K562 (cell line): ENCODE results near the gene SYMPK. TPM values are rescaled to one million over a fixed set of nuclear protein-coding genes. Genes with fewer than 3 reads are reported as not detected.

ENCODE experiments used
- ASH1L ChIP-seq: fragments of 450-650 bp; IDR thresholded peaks from 2 replicates; pipeline ENCODE4 v1.6.1; 2018; ENCODE audit warnings: borderline replicate concordance, mild to moderate bottlenecking, low read depth; ENCODE audit not compliant: partially characterized antibody
- DNMT1 ChIP-seq: fragments of 450-650 bp; IDR thresholded peaks from 2 replicates; pipeline ENCODE4 v1.6.1; 2016; ENCODE audit warnings: antibody characterized with exemption, mild to moderate bottlenecking
- GTF2A2 ChIP-seq: IDR thresholded peaks from 2 replicates; pipeline ENCODE4 v1.6.1; 2016; ENCODE audit warnings: mild to moderate bottlenecking, missing genetic modification characterization, missing compliant biosample characterization
- PHF20 ChIP-seq: fragments of 450-650 bp; IDR thresholded peaks from 2 replicates; pipeline ENCODE4 v1.6.1; 2018; ENCODE audit not compliant: partially characterized antibody
- SAP30 ChIP-seq: fragments of 200-600 bp; sonication (generic); IDR thresholded peaks from 2 replicates; pipeline ENCODE4 v1.6.1; 2012; ENCODE audit warnings: borderline replicate concordance, low read depth, mild to moderate bottlenecking, moderate library complexity, low read length, control low read depth, inconsistent platforms; ENCODE audit not compliant: insufficient read depth, poor library complexity, severe bottlenecking
- SIRT6 ChIP-seq: IDR thresholded peaks from one replicate; pipeline ENCODE4 v1.6.1; 2012; ENCODE audit warnings: low read depth, mild to moderate bottlenecking, control low read depth, inconsistent platforms, low read length, moderate library complexity
- SMC3 ChIP-seq: conservative IDR thresholded peaks from 2 replicates; pipeline ENCODE4 v1.6.1; 2011; ENCODE audit warnings: low read depth, low read length, improper control_type of control experiment; ENCODE audit not compliant: insufficient read depth
- STAG1 ChIP-seq: sonication (generic); formaldehyde crosslinking; IDR thresholded peaks from 2 replicates; pipeline ENCODE4 v1.5.0; 2020; ENCODE audit warnings: missing genetic modification reagents, borderline replicate concordance
- TCF3 ChIP-seq: sonication (generic); formaldehyde crosslinking; IDR thresholded peaks from 2 replicates; pipeline ENCODE4 v1.4.0; 2020; ENCODE audit warnings: mild to moderate bottlenecking, missing genetic modification reagents
- TEAD1 ChIP-seq, 2 experiments: fragments of 450-650 bp in 1 of 2; sonication (generic) in 1 of 2; formaldehyde crosslinking; IDR thresholded peaks; 2 replicates each; pipeline versions ENCODE4 v1.4.0 to v1.8.0; 2020 to 2022; ENCODE audit warnings: mild to moderate bottlenecking in 2 of 2, missing genetic modification reagents in 1 of 2
- TFAM ChIP-seq: fragments of 250-450 bp; sonication (Bioruptor Pico); conservative IDR thresholded peaks from 2 replicates; pipeline ENCODE4 v1.5.0; 2021; ENCODE audit warnings: mild to moderate bottlenecking, moderate library complexity
- ZNF232 ChIP-seq: sonication (generic); formaldehyde crosslinking; IDR thresholded peaks from 2 replicates; pipeline ENCODE4 v1.8.0; 2022; ENCODE audit warnings: mild to moderate bottlenecking, missing genetic modification reagents
- ZNF780A ChIP-seq: fragments of 250-450 bp; sonication (Bioruptor Pico); IDR thresholded peaks from 2 replicates; pipeline ENCODE4 v1.5.0; 2021; ENCODE audit warnings: mild to moderate bottlenecking
- polyA plus RNA-seq, 8 experiments: library from polyadenylated mRNA; depleted of rRNA in 4 of 8; stranded (reverse) in 5 of 8; unstranded in 3 of 8; fragments of >200 nt; fragmentation: Nextera tagmentation in 2 of 8; fragmentation: Illumina TruSeq in 1 of 8; extraction: Ambion mirVana in 2 of 8; extraction: Trizol in 1 of 8; gene quantifications; 2 replicates each; pipeline versions ENCODE4 v1.2.1 to v1.2.3, GENCODE V29; 2011 to 2014; ENCODE audit warnings: inconsistent platforms in 1 of 8, missing spikeins in 1 of 8
- total RNA-seq, 7 experiments: library from RNA; depleted of rRNA in 6 of 7; stranded (reverse); fragments of >200 nt in 6 of 7; fragmentation: Illumina TruSeq in 2 of 7; extraction: Trizol in 2 of 7; gene quantifications; 2 replicates each; pipeline versions ENCODE4 v1.2.1 to v1.2.3, GENCODE V29; 2011 to 2021; ENCODE audit warnings: low replicate concordance in 1 of 7
- TF ChIP-seq, protein P1 (sequence below): fragments of 250-450 bp; sonication (Bioruptor Pico); IDR thresholded peaks from 2 replicates; pipeline ENCODE4 v1.8.0; 2022; ENCODE audit warnings: inconsistent platforms, mild to moderate bottlenecking, moderate library complexity, borderline replicate concordance
- TF ChIP-seq, protein P2 (sequence below): fragments of 450-650 bp; IDR thresholded peaks from 2 replicates; pipeline ENCODE4 v1.6.1; 2018; ENCODE audit not compliant: partially characterized antibody
- TF ChIP-seq, protein P3 (sequence below): fragments of 450-650 bp; formaldehyde crosslinking; IDR thresholded peaks from 2 replicates; pipeline ENCODE4 v1.4.0; 2022; ENCODE audit warnings: mild to moderate bottlenecking, moderate library complexity
- TF ChIP-seq, protein P4 (sequence below), 2 experiments: fragments of 450-650 bp; conservative IDR thresholded peaks; 2 replicates each; pipeline ENCODE4 v1.6.1; 2017; ENCODE audit warnings: mild to moderate bottlenecking in 2 of 2, moderate library complexity in 2 of 2
- TF ChIP-seq, protein P5 (sequence below): fragments of 250-450 bp; sonication (Bioruptor Pico); IDR thresholded peaks from 2 replicates; pipeline ENCODE4 v1.4.0; 2020; ENCODE audit warnings: mild to moderate bottlenecking

SYMPK gene
- total and polyA plus RNA-seq, 9 of the 15 experiments (the other 6 are each of a cell fraction or from before 2014, with no cell fraction given): 0.73 to 95.5 (median 58.4) TPM

DNA sequence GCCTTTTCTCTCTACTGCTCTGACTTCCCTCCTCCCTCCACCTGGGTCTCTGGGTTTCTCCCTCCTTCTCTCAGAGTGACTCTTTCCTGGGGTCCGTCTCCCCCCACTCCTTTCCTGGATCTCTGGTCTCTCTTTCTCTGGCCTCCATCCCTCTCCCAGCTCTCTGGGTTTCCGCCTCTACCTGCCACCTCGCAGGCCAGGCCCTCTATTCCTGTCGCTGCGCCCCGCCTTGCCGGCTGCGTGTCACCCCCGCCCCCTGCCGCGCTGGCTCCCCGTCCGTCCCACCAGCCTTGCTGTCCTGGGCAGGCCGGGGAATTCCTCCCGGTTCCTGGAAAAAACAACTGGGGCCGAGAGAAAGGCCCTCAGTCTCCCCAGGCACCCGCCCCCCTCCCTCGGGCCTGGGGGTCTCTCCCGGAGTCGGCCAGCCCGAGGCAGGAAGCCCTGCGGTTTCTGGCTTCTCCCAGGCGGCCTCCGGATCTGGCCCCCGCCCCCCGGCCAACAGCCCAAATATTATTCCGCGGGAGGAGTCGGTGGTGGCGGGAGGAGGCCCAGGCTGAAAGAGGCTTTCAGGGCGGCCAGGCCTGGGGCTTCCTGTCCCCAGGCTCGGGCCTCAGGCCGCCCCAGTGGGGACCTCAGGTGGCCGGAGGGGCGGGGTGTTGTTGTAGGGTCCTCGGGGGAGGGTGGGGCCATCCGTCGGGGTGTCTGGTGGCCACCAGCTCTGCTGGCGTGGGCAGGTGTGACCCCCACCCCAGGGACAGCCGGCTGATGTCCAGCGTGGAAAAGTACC is 13.7 kb upstream of the SYMPK start (continued):
- TF ChIP-seq, protein P1, sequence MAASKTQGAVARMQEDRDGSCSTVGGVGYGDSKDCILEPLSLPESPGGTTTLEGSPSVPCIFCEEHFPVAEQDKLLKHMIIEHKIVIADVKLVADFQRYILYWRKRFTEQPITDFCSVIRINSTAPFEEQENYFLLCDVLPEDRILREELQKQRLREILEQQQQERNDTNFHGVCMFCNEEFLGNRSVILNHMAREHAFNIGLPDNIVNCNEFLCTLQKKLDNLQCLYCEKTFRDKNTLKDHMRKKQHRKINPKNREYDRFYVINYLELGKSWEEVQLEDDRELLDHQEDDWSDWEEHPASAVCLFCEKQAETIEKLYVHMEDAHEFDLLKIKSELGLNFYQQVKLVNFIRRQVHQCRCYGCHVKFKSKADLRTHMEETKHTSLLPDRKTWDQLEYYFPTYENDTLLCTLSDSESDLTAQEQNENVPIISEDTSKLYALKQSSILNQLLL: no peak
- TF ChIP-seq TEAD1 (CRISPR knock-in tag; IDR thresholded peaks at IDR 0.05): no peak
- no peak for TF ChIP-seq TFAM (CRISPR knock-in tag)
- no peak for TF ChIP-seq DNMT1
- TF ChIP-seq, protein P2, sequence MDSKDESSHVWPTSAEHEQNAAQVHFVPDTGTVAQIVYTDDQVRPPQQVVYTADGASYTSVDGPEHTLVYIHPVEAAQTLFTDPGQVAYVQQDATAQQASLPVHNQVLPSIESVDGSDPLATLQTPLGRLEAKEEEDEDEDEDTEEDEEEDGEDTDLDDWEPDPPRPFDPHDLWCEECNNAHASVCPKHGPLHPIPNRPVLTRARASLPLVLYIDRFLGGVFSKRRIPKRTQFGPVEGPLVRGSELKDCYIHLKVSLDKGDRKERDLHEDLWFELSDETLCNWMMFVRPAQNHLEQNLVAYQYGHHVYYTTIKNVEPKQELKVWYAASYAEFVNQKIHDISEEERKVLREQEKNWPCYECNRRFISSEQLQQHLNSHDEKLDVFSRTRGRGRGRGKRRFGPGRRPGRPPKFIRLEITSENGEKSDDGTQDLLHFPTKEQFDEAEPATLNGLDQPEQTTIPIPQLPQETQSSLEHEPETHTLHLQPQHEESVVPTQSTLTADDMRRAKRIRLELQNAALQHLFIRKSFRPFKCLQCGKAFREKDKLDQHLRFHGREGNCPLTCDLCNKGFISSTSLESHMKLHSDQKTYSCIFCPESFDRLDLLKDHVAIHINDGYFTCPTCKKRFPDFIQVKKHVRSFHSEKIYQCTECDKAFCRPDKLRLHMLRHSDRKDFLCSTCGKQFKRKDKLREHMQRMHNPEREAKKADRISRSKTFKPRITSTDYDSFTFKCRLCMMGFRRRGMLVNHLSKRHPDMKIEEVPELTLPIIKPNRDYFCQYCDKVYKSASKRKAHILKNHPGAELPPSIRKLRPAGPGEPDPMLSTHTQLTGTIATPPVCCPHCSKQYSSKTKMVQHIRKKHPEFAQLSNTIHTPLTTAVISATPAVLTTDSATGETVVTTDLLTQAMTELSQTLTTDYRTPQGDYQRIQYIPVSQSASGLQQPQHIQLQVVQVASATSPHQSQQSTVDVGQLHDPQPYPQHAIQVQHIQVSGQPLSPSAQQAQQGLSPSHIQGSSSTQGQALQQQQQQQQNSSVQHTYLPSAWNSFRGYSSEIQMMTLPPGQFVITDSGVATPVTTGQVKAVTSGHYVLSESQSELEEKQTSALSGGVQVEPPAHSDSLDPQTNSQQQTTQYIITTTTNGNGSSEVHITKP: peak; percentile 8
- TF ChIP-seq ASH1L: no peak
- no peak for TF ChIP-seq ZNF232 (CRISPR knock-in tag)
- peak; percentile 53 for TF ChIP-seq PHF20
- TF ChIP-seq, protein P3, sequence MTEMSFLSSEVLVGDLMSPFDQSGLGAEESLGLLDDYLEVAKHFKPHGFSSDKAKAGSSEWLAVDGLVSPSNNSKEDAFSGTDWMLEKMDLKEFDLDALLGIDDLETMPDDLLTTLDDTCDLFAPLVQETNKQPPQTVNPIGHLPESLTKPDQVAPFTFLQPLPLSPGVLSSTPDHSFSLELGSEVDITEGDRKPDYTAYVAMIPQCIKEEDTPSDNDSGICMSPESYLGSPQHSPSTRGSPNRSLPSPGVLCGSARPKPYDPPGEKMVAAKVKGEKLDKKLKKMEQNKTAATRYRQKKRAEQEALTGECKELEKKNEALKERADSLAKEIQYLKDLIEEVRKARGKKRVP: no peak
- no peak for TF ChIP-seq TCF3
- no peak for TF ChIP-seq SIRT6
- no peak for TF ChIP-seq SAP30
- TF ChIP-seq GTF2A2: no peak
- TF ChIP-seq, protein P4, sequence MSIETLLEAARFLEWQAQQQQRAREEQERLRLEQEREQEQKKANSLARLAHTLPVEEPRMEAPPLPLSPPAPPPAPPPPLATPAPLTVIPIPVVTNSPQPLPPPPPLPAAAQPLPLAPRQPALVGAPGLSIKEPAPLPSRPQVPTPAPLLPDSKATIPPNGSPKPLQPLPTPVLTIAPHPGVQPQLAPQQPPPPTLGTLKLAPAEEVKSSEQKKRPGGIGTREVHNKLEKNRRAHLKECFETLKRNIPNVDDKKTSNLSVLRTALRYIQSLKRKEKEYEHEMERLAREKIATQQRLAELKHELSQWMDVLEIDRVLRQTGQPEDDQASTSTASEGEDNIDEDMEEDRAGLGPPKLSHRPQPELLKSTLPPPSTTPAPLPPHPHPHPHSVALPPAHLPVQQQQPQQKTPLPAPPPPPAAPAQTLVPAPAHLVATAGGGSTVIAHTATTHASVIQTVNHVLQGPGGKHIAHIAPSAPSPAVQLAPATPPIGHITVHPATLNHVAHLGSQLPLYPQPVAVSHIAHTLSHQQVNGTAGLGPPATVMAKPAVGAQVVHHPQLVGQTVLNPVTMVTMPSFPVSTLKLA (conservative IDR thresholded peaks at IDR 0.05): peak; percentile 50 to 67; a peak in 3 of 4 replicates
- TF ChIP-seq, protein P5, sequence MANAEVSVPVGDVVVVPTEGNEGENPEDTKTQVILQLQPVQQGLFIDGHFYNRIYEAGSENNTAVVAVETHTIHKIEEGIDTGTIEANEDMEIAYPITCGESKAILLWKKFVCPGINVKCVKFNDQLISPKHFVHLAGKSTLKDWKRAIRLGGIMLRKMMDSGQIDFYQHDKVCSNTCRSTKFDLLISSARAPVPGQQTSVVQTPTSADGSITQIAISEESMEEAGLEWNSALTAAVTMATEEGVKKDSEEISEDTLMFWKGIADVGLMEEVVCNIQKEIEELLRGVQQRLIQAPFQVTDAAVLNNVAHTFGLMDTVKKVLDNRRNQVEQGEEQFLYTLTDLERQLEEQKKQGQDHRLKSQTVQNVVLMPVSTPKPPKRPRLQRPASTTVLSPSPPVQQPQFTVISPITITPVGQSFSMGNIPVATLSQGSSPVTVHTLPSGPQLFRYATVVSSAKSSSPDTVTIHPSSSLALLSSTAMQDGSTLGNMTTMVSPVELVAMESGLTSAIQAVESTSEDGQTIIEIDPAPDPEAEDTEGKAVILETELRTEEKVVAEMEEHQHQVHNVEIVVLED (CRISPR knock-in tag): no peak
- no peak for TF ChIP-seq STAG1 (CRISPR knock-in tag)
- TF ChIP-seq ZNF780A (CRISPR knock-in tag): no peak
- TF ChIP-seq SMC3: no peak
